ENCODE results near the gene UFM1. TPM values are rescaled to one million over a fixed set of nuclear protein-coding genes. Genes with fewer than 3 reads are reported as not detected.
"Not testable (repeated sequence)": the region's sequence is repeated elsewhere in the genome, so short reads cannot be mapped to it uniquely, and the experiment has no call there.

The UFM1 gene
- total RNA-seq, 1 donor from 2014 or later = 76.0 TPM

- Histone ChIP-seq H2AFZ (replicated peaks) (no peak overlapping the region), H3K9ac (no peak overlapping the region)
These were observed 19.4 kb downstream of the UFM1 start for GRCh38 chr13:38369058-38369457.

GRCh38 chr13:38370096-38370495 is 20.4 kb downstream of the UFM1 start:
- not testable (repeated sequence) for H3K9ac ChIP-seq; H3K4me2 ChIP-seq; H3K27me3 ChIP-seq; H3K27ac Mint-ChIP-seq; H3F3A ChIP-seq (ENCODE audit: low read depth); H3K27ac ChIP-seq; H3K27me3 Mint-ChIP-seq (ENCODE audit: insufficient read depth, low read depth); H3K9me3 Mint-ChIP-seq; H3K4me1 Mint-ChIP-seq; H3K9me3 ChIP-seq (ENCODE audit: low read depth); H4K20me1 ChIP-seq (ENCODE audit: low read depth); H3K4me3 ChIP-seq; H3K36me3 ChIP-seq; H2AFZ ChIP-seq (replicated peaks); DNase-seq (ENCODE audit: low spot score); H3K79me2 ChIP-seq (ENCODE audit: low read depth); H3K4me3 Mint-ChIP-seq; H3K4me1 ChIP-seq; H3K36me3 Mint-ChIP-seq

More at GRCh38 chr13:38369058-38369457, 19.4 kb downstream of the UFM1 start:
- no peak overlapping the region for H3K27ac ChIP-seq
- no peak overlapping the region for H3K4me3 ChIP-seq
- H3K9me3 Mint-ChIP-seq = no peaks in the 10 kb centered on the region
- TF ChIP-seq EZH2phosphoT487 (IDR thresholded peaks at IDR 0.05) = no peak
- no peak for TF ChIP-seq EZH2 (IDR thresholded peaks at IDR 0.05)
- TF ChIP-seq CTCF (IDR thresholded peaks at IDR 0.05) = no peak
- DNase-seq (ENCODE audit: low spot score) = no peak
- H3K4me1 ChIP-seq = peaks cover 9% of the 10 kb centered on the region
- no peaks in the 10 kb centered on the region for H3K4me1 Mint-ChIP-seq
- no peaks in the 10 kb centered on the region for H4K20me1 ChIP-seq (ENCODE audit: low read depth)
- no peaks in the 10 kb centered on the region for H3F3A ChIP-seq (ENCODE audit: low read depth)
- no peak overlapping the region for H3K27ac Mint-ChIP-seq
- no peaks in the 10 kb centered on the region for H3K27me3 ChIP-seq
- H3K36me3 Mint-ChIP-seq = no peaks in the 10 kb centered on the region
- peaks cover 3% of the 10 kb centered on the region for H3K36me3 ChIP-seq
- no peaks in the 10 kb centered on the region for H3K9me3 ChIP-seq (ENCODE audit: low read depth)
- no peaks in the 10 kb centered on the region for H3K27me3 Mint-ChIP-seq (ENCODE audit: insufficient read depth, low read depth)
- H3K4me2 ChIP-seq = no peak overlapping the region
- no peak overlapping the region for H3K4me3 Mint-ChIP-seq
- no peaks in the 10 kb centered on the region for H3K79me2 ChIP-seq (ENCODE audit: low read depth)

- H3K9me3 Mint-ChIP-seq = no peaks in the 10 kb centered on the region
- H3K9ac ChIP-seq = no peak overlapping the region
- H3K27me3 Mint-ChIP-seq (ENCODE audit: insufficient read depth, low read depth) = no peaks in the 10 kb centered on the region
- H3K9me3 ChIP-seq (ENCODE audit: low read depth) = no peaks in the 10 kb centered on the region
- no peaks in the 10 kb centered on the region for H3K36me3 ChIP-seq
- no peak overlapping the region for H2AFZ ChIP-seq (replicated peaks)
- H3K4me2 ChIP-seq = no peak overlapping the region
- no peak overlapping the region for H3K27ac Mint-ChIP-seq
- no peaks in the 10 kb centered on the region for H3K79me2 ChIP-seq (ENCODE audit: low read depth)
- no peaks in the 10 kb centered on the region for H4K20me1 ChIP-seq (ENCODE audit: low read depth)
- no peak overlapping the region for H3K4me3 ChIP-seq
- H3F3A ChIP-seq (ENCODE audit: low read depth) = no peaks in the 10 kb centered on the region
- H3K36me3 Mint-ChIP-seq = no peaks in the 10 kb centered on the region
- H3K4me1 ChIP-seq = no peaks in the 10 kb centered on the region
- no peak overlapping the region for H3K27ac ChIP-seq
- no peaks in the 10 kb centered on the region for H3K27me3 ChIP-seq
- H3K4me1 Mint-ChIP-seq = no peaks in the 10 kb centered on the region
- no peak for TF ChIP-seq EZH2 (IDR thresholded peaks at IDR 0.05)
- no peak for TF ChIP-seq EZH2phosphoT487 (IDR thresholded peaks at IDR 0.05)
- no peak for TF ChIP-seq CTCF (IDR thresholded peaks at IDR 0.05)
- H3K4me3 Mint-ChIP-seq = no peak overlapping the region
- DNase-seq (ENCODE audit: low spot score) = no peak
These were observed 23.3 kb downstream of the UFM1 start for GRCh38 chr13:38372820-38373383.

- H4K20me1 ChIP-seq (ENCODE audit: low read depth) = no peaks in the 10 kb centered on the region
These were observed 26.9 kb downstream of the UFM1 start for GRCh38 chr13:38376546-38376945.

More at GRCh38 chr13:38376546-38376945, 26.9 kb downstream of the UFM1 start:
- Histone ChIP-seq H3K4me3 (no peak overlapping the region), H3K36me3 (no peaks in the 10 kb centered on the region), H3K4me1 (no peaks in the 10 kb centered on the region), H3K9ac (no peak overlapping the region), H3K27ac (no peak overlapping the region), H2AFZ (replicated peaks) (no peak overlapping the region), H3K79me2 (ENCODE audit: low read depth) (no peaks in the 10 kb centered on the region), H3K4me2 (no peak overlapping the region), H3K27me3 (no peaks in the 10 kb centered on the region), H3K9me3 (ENCODE audit: low read depth) (no peaks in the 10 kb centered on the region), H3F3A (ENCODE audit: low read depth) (no peaks in the 10 kb centered on the region)
- no peaks in the 10 kb centered on the region for H3K36me3 Mint-ChIP-seq
- H3K27ac Mint-ChIP-seq = no peak overlapping the region
- no peak for TF ChIP-seq EZH2 (IDR thresholded peaks at IDR 0.05)
- no peak for TF ChIP-seq EZH2phosphoT487 (IDR thresholded peaks at IDR 0.05)
- no peak for TF ChIP-seq CTCF (IDR thresholded peaks at IDR 0.05)
- DNase-seq (ENCODE audit: low spot score) = no peak
- H3K27me3 Mint-ChIP-seq (ENCODE audit: insufficient read depth, low read depth) = no peaks in the 10 kb centered on the region
- H3K9me3 Mint-ChIP-seq = no peaks in the 10 kb centered on the region
- no peaks in the 10 kb centered on the region for H3K4me1 Mint-ChIP-seq
- no peak overlapping the region for H3K4me3 Mint-ChIP-seq
